NCI-H2196 treated with DMSO at 0.1 percent for 48 hours (cell line): Measurements from ENCODE around the gene LRG1.

Source experiments
- DNase-seq: peaks from one replicate; lab custom pipeline; 2025; ENCODE audit not compliant: unreplicated experiment; lab: John Stamatoyannopoulos, UW

The LRG1 gene

GRCh38 chr19:4496304-4496703, 43.5 kb downstream of the LRG1 start:
- DNase-seq, result no peak

GRCh38 chr19:4495471-4495870, 44.4 kb downstream of the LRG1 start:
- no peak for DNase-seq

- DNase-seq, result no peak
These were observed 45.2 kb downstream of the LRG1 start for GRCh38 chr19:4494691-4495064.

GRCh38 chr19:4493929-4494690, 45.7 kb downstream of the LRG1 start:
- no peak for DNase-seq

DNA sequence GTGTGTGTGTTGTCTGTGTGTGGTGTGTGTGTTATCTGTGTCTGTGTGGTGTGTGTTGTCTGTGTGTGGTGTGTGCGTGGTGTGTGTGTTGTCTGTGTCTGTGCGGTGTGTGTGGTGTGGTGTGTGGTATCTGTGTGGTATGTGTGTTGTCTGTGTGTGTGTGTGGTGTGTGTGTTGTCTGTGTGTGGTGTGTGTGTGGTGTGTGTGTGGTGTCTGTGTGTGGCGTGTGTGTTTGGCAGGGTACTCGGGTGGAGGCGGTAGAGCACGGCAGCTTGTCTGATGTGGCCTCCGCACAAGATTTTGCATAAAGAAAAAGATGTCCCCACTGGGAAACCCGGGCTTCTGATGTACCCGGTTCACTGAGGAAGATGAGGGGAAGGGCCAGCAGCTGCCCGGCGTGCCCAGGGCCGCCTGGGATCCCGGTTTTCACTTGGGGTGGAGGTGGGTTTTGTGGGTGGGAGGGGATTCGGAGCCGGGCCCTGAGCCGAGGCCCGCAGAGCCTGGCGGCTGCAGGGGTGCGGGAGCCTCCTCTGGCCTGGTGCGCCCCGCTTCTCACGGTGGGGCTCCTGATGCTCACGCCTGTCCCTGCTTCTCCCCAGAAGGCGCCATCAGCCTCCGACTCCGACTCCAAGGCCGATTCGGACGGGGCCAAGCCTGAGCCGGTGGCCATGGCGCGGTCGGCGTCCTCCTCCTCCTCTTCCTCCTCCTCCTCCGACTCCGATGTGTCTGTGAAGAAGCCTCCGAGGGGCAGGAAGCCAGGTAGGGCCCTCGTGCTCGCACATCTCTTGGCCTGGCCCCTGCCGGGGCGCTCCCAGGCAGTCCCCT, 46.5 kb downstream of the LRG1 start:
- no peak for DNase-seq

DNA sequence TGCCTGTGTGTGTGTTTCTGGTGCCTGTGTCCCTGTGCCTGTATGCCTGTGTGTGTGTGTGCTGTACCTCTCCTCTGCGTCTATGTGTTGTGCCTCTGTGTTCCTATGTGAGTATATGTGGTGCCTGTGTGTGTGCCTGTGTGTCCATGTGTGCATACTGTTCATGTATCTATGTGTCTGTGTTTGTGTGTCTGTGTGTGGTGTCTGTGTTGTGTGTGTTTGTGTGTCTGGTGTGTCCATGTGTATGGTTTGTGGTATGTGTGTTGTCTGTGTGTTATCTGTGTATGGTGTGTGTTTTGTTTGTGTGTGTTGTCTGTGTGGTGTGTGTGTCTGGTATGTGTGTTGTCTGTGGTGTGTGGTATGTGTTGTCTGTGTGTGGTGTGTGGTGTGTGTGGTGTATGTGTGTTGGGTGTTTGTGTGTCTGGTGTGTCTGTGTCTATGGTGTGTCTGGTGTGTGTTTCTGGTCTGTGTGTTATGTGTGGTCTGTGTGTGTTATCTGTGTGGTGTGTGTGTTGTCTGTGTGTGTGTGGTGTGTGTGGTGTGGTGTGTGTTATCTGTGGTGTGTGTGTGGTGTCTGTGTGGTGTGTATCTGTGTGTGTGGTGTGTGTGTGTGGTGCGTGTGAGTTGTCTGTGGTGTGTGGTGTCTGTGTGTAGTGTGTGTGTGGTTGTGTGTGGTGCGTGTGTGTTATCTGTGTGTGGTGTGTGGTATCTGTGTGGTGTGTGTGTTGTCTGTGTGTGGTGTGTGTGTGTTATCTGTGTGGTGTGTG, 47.3 kb downstream of the LRG1 start:
- DNase-seq, result no peak

DNA sequence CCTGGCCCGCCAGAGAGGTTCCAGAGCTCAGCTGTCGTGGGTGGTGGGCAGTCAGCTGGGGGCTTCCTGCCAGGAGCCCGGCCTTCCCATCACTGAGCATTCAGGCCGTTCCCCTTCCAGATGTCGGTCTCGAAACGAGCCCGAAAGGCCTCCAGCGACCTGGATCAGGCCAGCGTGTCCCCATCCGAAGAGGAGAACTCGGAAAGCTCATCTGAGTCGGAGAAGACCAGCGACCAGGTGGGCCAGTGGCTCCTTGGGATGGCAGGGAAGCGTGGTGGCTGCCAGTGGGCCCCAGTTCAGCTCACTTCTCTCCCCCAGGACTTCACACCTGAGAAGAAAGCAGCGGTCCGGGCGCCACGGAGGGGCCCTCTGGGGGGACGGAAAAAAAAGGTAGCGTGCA, 48.4 kb downstream of the LRG1 start:
- no peak for DNase-seq

DNA sequence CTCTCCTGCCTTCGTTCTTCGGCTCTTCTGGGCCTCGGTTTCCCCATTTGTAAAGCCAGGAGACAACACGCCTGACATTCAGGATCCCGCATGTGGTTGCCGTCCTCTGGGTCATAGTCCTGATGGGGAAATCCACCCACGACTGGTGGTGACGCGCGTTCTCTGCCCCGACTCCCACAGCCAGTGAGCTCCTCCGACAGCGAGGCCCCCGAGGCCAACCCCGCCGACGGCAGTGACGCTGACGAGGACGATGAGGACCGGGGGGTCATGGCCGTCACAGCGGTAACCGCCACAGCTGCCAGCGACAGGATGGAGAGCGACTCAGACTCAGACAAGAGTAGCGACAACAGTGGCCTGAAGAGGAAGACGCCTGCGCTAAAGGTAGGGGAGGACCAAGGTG, 51.3 kb downstream of the LRG1 start:
- no peak for DNase-seq

- DNase-seq, result no peak
These were observed 52.3 kb downstream of the LRG1 start for GRCh38 chr19:4487572-4487971.
